HepG2 (cell line): ENCODE results near the gene PSMB10. TPM values are rescaled to one million over a fixed set of nuclear protein-coding genes. Genes with fewer than 3 reads are reported as not detected.
A peak's percentile ranks its signal among the peaks of the same experiment; 100 is the strongest.

Source experiments
- ARID5B ChIP-seq: IDR thresholded peaks from 2 replicates; pipeline ENCODE4 v1.4.0; 2020; ENCODE audit warnings: mild to moderate bottlenecking, missing genetic modification reagents
- CHD4 ChIP-seq: fragments of 200-600 bp; sonication (generic); IDR thresholded peaks from 2 replicates; pipeline ENCODE4 v1.7.0; 2017; ENCODE audit warnings: mild to moderate bottlenecking, low read length, borderline replicate concordance
- E2F2 ChIP-seq: sonication (generic); formaldehyde crosslinking; IDR thresholded peaks from 2 replicates; pipeline ENCODE4 v1.4.0; 2020; ENCODE audit warnings: missing genetic modification reagents, borderline replicate concordance
- HNF4A ChIP-seq: sonication (generic); formaldehyde crosslinking; IDR thresholded peaks from 2 replicates; pipeline ENCODE4 v1.4.0; 2020; ENCODE audit warnings: missing genetic modification reagents
- HNF4G ChIP-seq, 2 experiments: sonication (generic) in 1 of 2; formaldehyde crosslinking in 1 of 2; IDR thresholded peaks; 2 replicates each; pipeline versions ENCODE4 v1.4.0 to v1.6.1; 2011 to 2020; ENCODE audit warnings: borderline replicate concordance in 2 of 2, low read depth in 2 of 2, mild to moderate bottlenecking in 2 of 2, low read length in 1 of 2, missing genetic modification reagents in 1 of 2, moderate library complexity in 1 of 2
- MLXIP ChIP-seq: sonication (generic); formaldehyde crosslinking; IDR thresholded peaks from 2 replicates; pipeline ENCODE4 v1.9.0; 2021; ENCODE audit warnings: missing genetic modification reagents, borderline replicate concordance
- SIX1 ChIP-seq: sonication (generic); formaldehyde crosslinking; IDR thresholded peaks from 2 replicates; pipeline ENCODE4 v1.4.0; 2020; ENCODE audit warnings: missing genetic modification reagents, borderline replicate concordance
- SP5 ChIP-seq: IDR thresholded peaks from 2 replicates; pipeline ENCODE4 v1.6.1; 2016; ENCODE audit warnings: low read depth, borderline replicate concordance
- ZFP36 ChIP-seq: fragments of 150-350 bp; IDR thresholded peaks from 2 replicates; pipeline ENCODE4 v1.6.1; 2018; ENCODE audit warnings: borderline replicate concordance, low read length, low read depth; ENCODE audit not compliant: partially characterized antibody
- ZFX ChIP-seq: sonication (generic); formaldehyde crosslinking; IDR thresholded peaks from 2 replicates; pipeline ENCODE4 v1.4.0; 2020; ENCODE audit warnings: mild to moderate bottlenecking, low read depth, missing genetic modification reagents, moderate library complexity
- ZFY ChIP-seq: sonication (generic); formaldehyde crosslinking; IDR thresholded peaks from 2 replicates; pipeline ENCODE4 v1.4.0; 2020; ENCODE audit warnings: missing genetic modification reagents
- ZNF691 ChIP-seq: sonication (generic); formaldehyde crosslinking; IDR thresholded peaks from 2 replicates; pipeline ENCODE4 v1.4.0; 2020; ENCODE audit warnings: missing genetic modification reagents, low read depth, mild to moderate bottlenecking, borderline replicate concordance
- polyA plus RNA-seq, 8 experiments: library from polyadenylated mRNA; depleted of rRNA in 3 of 8; stranded (reverse) in 7 of 8; unstranded in 1 of 8; fragments of >200 nt; fragmentation: Illumina TruSeq in 4 of 8; extraction: Trizol in 4 of 8; gene quantifications; 2 replicates each; pipeline versions ENCODE4 v1.2.1 to v1.2.3, GENCODE V29; 2011 to 2016; ENCODE audit warnings: low read depth in 4 of 8, missing spikeins in 1 of 8, mixed read lengths in 1 of 8; ENCODE audit not compliant: insufficient read depth in 1 of 8
- total RNA-seq, 5 experiments: library from RNA; depleted of rRNA; stranded (reverse); fragments of >200 nt; fragmentation: Illumina TruSeq; extraction: Trizol; gene quantifications; 2 replicates each; pipeline ENCODE4 v1.2.3, GENCODE V29; 2016; ENCODE audit warnings: low read depth in 1 of 5
- TF ChIP-seq, protein P1 (sequence below): sonication (generic); formaldehyde crosslinking; IDR thresholded peaks from 2 replicates; pipeline ENCODE4 v1.4.0; 2020; ENCODE audit warnings: missing genetic modification reagents

The PSMB10 gene
- total and polyA plus RNA-seq, 2 of the 13 experiments (the other 11 are each of a cell fraction or from before 2014, with no cell fraction given): 12.7 to 65.9 TPM

DNA sequence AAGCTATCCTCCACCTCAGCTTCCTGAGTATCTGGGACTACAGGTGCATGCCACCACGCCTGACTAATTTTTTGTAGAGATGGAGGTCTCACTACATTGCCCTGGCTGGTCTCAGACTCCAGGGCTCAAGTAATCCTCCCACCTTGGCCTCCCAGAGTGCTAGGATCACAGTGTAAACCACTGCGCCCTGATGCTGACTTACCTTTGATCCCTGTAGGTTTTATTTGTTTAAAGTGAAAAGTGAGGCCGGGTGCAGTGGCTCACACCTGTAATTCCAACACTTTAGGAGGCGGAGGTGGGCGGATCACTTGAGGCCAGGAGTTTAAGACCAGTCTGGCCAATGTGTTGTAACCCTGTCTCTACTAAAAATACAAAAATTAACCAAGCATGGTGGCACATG, 34.9 kb downstream of the PSMB10 start (continued):
- no peak for TF ChIP-seq ZNF691
- 0 out of 2 replicates have a peak, but pooled peaks have one; percentile 17 for TF ChIP-seq ZFX
- TF ChIP-seq E2F2 (CRISPR knock-in tag): no peak
- peak; percentile 83 for TF ChIP-seq SP5 (CRISPR knock-in tag)
- TF ChIP-seq SIX1 (CRISPR knock-in tag): 0 out of 2 replicates have a peak, but pooled peaks have one; percentile 39
- TF ChIP-seq HNF4A (CRISPR knock-in tag): peak; percentile 68
- TF ChIP-seq, protein P1, sequence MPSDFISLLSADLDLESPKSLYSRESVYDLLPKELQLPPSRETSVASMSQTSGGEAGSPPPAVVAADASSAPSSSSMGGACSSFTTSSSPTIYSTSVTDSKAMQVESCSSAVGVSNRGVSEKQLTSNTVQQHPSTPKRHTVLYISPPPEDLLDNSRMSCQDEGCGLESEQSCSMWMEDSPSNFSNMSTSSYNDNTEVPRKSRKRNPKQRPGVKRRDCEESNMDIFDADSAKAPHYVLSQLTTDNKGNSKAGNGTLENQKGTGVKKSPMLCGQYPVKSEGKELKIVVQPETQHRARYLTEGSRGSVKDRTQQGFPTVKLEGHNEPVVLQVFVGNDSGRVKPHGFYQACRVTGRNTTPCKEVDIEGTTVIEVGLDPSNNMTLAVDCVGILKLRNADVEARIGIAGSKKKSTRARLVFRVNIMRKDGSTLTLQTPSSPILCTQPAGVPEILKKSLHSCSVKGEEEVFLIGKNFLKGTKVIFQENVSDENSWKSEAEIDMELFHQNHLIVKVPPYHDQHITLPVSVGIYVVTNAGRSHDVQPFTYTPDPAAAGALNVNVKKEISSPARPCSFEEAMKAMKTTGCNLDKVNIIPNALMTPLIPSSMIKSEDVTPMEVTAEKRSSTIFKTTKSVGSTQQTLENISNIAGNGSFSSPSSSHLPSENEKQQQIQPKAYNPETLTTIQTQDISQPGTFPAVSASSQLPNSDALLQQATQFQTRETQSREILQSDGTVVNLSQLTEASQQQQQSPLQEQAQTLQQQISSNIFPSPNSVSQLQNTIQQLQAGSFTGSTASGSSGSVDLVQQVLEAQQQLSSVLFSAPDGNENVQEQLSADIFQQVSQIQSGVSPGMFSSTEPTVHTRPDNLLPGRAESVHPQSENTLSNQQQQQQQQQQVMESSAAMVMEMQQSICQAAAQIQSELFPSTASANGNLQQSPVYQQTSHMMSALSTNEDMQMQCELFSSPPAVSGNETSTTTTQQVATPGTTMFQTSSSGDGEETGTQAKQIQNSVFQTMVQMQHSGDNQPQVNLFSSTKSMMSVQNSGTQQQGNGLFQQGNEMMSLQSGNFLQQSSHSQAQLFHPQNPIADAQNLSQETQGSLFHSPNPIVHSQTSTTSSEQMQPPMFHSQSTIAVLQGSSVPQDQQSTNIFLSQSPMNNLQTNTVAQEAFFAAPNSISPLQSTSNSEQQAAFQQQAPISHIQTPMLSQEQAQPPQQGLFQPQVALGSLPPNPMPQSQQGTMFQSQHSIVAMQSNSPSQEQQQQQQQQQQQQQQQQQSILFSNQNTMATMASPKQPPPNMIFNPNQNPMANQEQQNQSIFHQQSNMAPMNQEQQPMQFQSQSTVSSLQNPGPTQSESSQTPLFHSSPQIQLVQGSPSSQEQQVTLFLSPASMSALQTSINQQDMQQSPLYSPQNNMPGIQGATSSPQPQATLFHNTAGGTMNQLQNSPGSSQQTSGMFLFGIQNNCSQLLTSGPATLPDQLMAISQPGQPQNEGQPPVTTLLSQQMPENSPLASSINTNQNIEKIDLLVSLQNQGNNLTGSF (CRISPR knock-in tag): no peak
- TF ChIP-seq ARID5B: peak; percentile 26; the same call in 1 of the 2 replicates
- TF ChIP-seq CHD4: no peak
- TF ChIP-seq MLXIP: no peak
- TF ChIP-seq ZFP36: no peak
- 0 out of 2 replicates have a peak, but pooled peaks have one; percentile 15 for TF ChIP-seq ZFY (CRISPR knock-in tag)
- TF ChIP-seq HNF4G (IDR thresholded peaks at IDR 0.05; ENCODE audit: borderline replicate concordance, low read depth, low read length): peak; percentile 39; the same call in 1 of the 2 replicates
- no peak; the same call in 1 of the 2 replicates for TF ChIP-seq HNF4G (CRISPR knock-in tag; IDR thresholded peaks at IDR 0.05; ENCODE audit: borderline replicate concordance, low read depth)
